ENCODE data around the gene SLC25A31.

GRCh38 chr4:127687580-127687979 is 42.6 kb upstream of the SLC25A31 start:
- TF ChIP-seq, protein P1, sequence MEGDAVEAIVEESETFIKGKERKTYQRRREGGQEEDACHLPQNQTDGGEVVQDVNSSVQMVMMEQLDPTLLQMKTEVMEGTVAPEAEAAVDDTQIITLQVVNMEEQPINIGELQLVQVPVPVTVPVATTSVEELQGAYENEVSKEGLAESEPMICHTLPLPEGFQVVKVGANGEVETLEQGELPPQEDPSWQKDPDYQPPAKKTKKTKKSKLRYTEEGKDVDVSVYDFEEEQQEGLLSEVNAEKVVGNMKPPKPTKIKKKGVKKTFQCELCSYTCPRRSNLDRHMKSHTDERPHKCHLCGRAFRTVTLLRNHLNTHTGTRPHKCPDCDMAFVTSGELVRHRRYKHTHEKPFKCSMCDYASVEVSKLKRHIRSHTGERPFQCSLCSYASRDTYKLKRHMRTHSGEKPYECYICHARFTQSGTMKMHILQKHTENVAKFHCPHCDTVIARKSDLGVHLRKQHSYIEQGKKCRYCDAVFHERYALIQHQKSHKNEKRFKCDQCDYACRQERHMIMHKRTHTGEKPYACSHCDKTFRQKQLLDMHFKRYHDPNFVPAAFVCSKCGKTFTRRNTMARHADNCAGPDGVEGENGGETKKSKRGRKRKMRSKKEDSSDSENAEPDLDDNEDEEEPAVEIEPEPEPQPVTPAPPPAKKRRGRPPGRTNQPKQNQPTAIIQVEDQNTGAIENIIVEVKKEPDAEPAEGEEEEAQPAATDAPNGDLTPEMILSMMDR (conservative IDR thresholded peaks at IDR 0.05) = no peak
- no peak for TF ChIP-seq EZH2 (IDR thresholded peaks at IDR 0.05; ENCODE audit: low read depth)
